ENCODE measurements around the gene CD80. TPM values are rescaled to one million over a fixed set of nuclear protein-coding genes. Genes with fewer than 3 reads are reported as not detected.

Gene CD80
- total and polyA plus RNA-seq, 2 of the 8 experiments (the other 6 are each of a cell fraction or from before 2014, with no cell fraction given), result 0.11 TPM; not detected in 1

DNA sequence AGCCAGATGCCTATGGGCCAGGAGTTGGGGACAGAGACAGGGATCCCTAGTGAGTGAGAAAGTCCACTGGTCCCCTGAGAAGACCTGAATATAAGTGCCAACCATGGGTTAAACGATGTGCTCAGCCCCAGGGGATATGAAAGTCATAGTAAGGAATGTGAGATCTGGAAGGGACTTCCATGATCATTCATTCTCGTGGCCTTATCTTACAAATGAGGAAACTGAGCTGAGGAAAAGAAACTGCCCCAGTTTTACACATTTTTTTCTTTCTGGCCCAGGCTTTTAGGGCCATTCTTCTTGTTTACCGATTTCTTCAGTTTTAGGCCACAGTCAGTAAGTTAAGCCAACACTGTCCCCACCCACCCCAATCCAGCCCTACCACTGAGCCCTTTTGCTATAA is 11.1 kb downstream of the CD80 start:
- Histone ChIP-seq H2BK15ac (ENCODE audit: low read length) (no peak overlapping the region), H3K4me2 (ENCODE audit: insufficient read depth in 1 of 2, low read depth in 2 of 2, low read length in 2 of 2) (no peak overlapping the region), H3K18ac (ENCODE audit: extremely low read depth, low read length) (no peak overlapping the region), H3K9me3 (ENCODE audit: insufficient read depth in 2 of 2, low read depth in 1 of 2, low read length in 1 of 2) (no peaks in the 10 kb centered on the region), H2BK5ac (ENCODE audit: low read depth, low read length) (no peak overlapping the region), H3K4me3 (ENCODE audit: extremely low read depth in 1 of 4, insufficient read depth in 2 of 4, low read depth in 3 of 4, low read length in 4 of 4) (no peak overlapping the region), H3K27ac (ENCODE audit: low read depth, low read length) (no peak overlapping the region), H3K9ac (replicated peaks in 1 of 4; ENCODE audit: extremely low read depth in 1 of 4, low read depth in 3 of 4, low read length in 3 of 4) (no peak overlapping the region), H4K20me1 (replicated peaks in 1 of 2; ENCODE audit: control insufficient read depth in 1 of 2, insufficient read depth in 2 of 2, low read length in 2 of 2) (no peaks in the 10 kb centered on the region), H3K23ac (ENCODE audit: insufficient read length) (no peak overlapping the region), H2AK5ac (ENCODE audit: low read depth, low read length) (no peak overlapping the region), H4K5ac (ENCODE audit: insufficient read length, low read depth, low read length) (no peak overlapping the region), H3K56ac (replicated peaks; ENCODE audit: insufficient read length, low read depth, low read length) (no peak overlapping the region), H3K4me1 (replicated peaks in 1 of 4; ENCODE audit: control insufficient read depth in 3 of 4, insufficient read depth in 4 of 4, low read length in 3 of 4) (peaks cover 0 to 4% (median 0%) of the 10 kb centered on the region in 4 experiments; a peak in 2 of 7 replicates), H4K8ac (ENCODE audit: extremely low read depth, insufficient read depth, low read length) (no peak overlapping the region), H2BK120ac (replicated peaks; ENCODE audit: low read depth, low read length) (no peak overlapping the region), H2BK20ac (ENCODE audit: low read length) (no peak overlapping the region), H3K14ac (ENCODE audit: insufficient read length) (no peak overlapping the region), H3K79me2 (ENCODE audit: control insufficient read depth in 1 of 2, insufficient read depth in 2 of 2, low read length in 2 of 2) (no peaks in the 10 kb centered on the region), H3K4ac (replicated peaks; ENCODE audit: insufficient read length, low read depth, low read length) (no peak overlapping the region), H3K27me3 (replicated peaks in 1 of 4; ENCODE audit: control insufficient read depth in 3 of 4, extremely low read depth in 1 of 4, insufficient read depth in 3 of 4, low read length in 3 of 4) (no peaks in the 10 kb centered on the region), H2AFZ (ENCODE audit: low read length) (no peak overlapping the region), H2BK12ac (ENCODE audit: low read depth, low read length) (no peak overlapping the region), H3K23me2 (ENCODE audit: low read depth, low read length) (no peaks in the 10 kb centered on the region), H3K79me1 (ENCODE audit: low read depth, low read length) (no peaks in the 10 kb centered on the region), H4K91ac (replicated peaks; ENCODE audit: insufficient read length, low read length) (no peak overlapping the region), H3K36me3 (ENCODE audit: control insufficient read depth in 2 of 4, insufficient read depth in 4 of 4, low read length in 3 of 4) (no peaks in the 10 kb centered on the region)
- WGBS, 2 experiments (ENCODE audit: extremely low coverage in 1 of 2, insufficient coverage in 1 of 2, insufficient read length in 1 of 2, insufficient replicate concordance in 2 of 2, low coverage in 1 of 2, low lambda C conversion rate in 2 of 2, missing lambda C conversion rate in 1 of 2), result 81% methylated on average over 3 of the region's 3 CpGs; no CpG with 5 or more reads in 1 of the 2 experiments
- ChIA-PET POLR2A (ENCODE audit: partially characterized antibody) (no interaction called here), CTCF (ENCODE audit: partially characterized antibody) (interaction anchor here (0.6 to 1.8 kb wide), 3 partner anchors 11 to 41 kb away, joined by 3 to 9 read pairs (median 4); partner anchors contain the start of gene CD80)
- no peak for FAIRE-seq
- DNase-seq (ENCODE audit: low read depth in 1 of 2, low spot score in 2 of 2), result no peak
- TF ChIP-seq SIX5 (IDR thresholded peaks at IDR 0.05; ENCODE audit: low read depth, low read length) (no peak), SRF (IDR thresholded peaks at IDR 0.05; ENCODE audit: low read depth, low read length) (no peak), RFX5 (IDR thresholded peaks at IDR 0.05; ENCODE audit: borderline replicate concordance, low read depth, low read length) (no peak), CREB1 (IDR thresholded peaks at IDR 0.05) (no peak), PHF8 (conservative IDR thresholded peaks at IDR 0.05; ENCODE audit: low read depth, low read length) (no peak), POLR2A (IDR thresholded peaks at IDR 0.05; ENCODE audit: control extremely low read depth in 1 of 2, low read depth in 2 of 2, low read length in 2 of 2) (no peak), NANOG (IDR thresholded peaks at IDR 0.05; ENCODE audit: insufficient read depth, low read depth, low read length, poor library complexity, severe bottlenecking) (no peak), JUND (IDR thresholded peaks at IDR 0.05; ENCODE audit: low read length) (no peak), BACH1 (IDR thresholded peaks at IDR 0.05; ENCODE audit: low read length) (no peak), GTF2F1 (IDR thresholded peaks at IDR 0.05; ENCODE audit: borderline replicate concordance, low read depth, low read length) (no peak), RBBP5 (IDR thresholded peaks at IDR 0.05; ENCODE audit: borderline replicate concordance, low read depth, low read length) (no peak), EZH2 (IDR thresholded peaks at IDR 0.05; ENCODE audit: low read depth, low read length, severe bottlenecking) (no peak), HDAC2 (IDR thresholded peaks at IDR 0.05; ENCODE audit: borderline replicate concordance in 1 of 2, low read depth in 2 of 2, low read length in 2 of 2) (no peak)
- TF ChIP-seq, protein P1, sequence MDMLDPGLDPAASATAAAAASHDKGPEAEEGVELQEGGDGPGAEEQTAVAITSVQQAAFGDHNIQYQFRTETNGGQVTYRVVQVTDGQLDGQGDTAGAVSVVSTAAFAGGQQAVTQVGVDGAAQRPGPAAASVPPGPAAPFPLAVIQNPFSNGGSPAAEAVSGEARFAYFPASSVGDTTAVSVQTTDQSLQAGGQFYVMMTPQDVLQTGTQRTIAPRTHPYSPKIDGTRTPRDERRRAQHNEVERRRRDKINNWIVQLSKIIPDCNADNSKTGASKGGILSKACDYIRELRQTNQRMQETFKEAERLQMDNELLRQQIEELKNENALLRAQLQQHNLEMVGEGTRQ (IDR thresholded peaks at IDR 0.05; ENCODE audit: low read length), result no peak
